CD8-positive, alpha-beta memory T cell (primary cell): ENCODE data around the gene ZCCHC8. TPM values are rescaled to one million over a fixed set of nuclear protein-coding genes. Genes with fewer than 3 reads are reported as not detected.
"Not testable (repeated sequence)": the region's sequence is repeated elsewhere in the genome, so short reads cannot be mapped to it uniquely, and the experiment has no call there.

Experiments used
- CTCF ChIA-PET: fragments of 350-600 bp; sonication (Branson Sonifier 250); formaldehyde crosslinking; loops from one replicate; lab custom pipeline; 2021; ENCODE audit warnings: antibody characterized with exemption; lab: Charles Lee
- POLR2A ChIA-PET: fragments of 350-600 bp; sonication (Branson Sonifier 250); formaldehyde crosslinking; loops from one replicate; lab custom pipeline; 2021; ENCODE audit warnings: antibody characterized with exemption; lab: Charles Lee
- DNase-seq, 5 donors: peaks; one replicate each; pipeline versions ENCODE4 v3.0.0 to v3.0.0-alpha.2; 2020 to 2022; ENCODE audit warnings: mixed read lengths in 1 of 5
- H3K27ac ChIP-seq: one replicate; pipeline ENCODE4 v1.7.0; 2013; ENCODE audit warnings: low read depth, mild to moderate bottlenecking, low read length, moderate library complexity
- H3K27me3 ChIP-seq: 2 replicates; pipeline ENCODE4 v1.7.0; 2013; ENCODE audit warnings: low read length, mild to moderate bottlenecking; ENCODE audit not compliant: insufficient read depth, poor library complexity, severe bottlenecking
- H3K36me3 ChIP-seq: 2 replicates; pipeline ENCODE4 v1.7.0; 2013; ENCODE audit warnings: mild to moderate bottlenecking, low read length, moderate library complexity; ENCODE audit not compliant: insufficient read depth
- H3K4me1 ChIP-seq: 2 replicates; pipeline ENCODE4 v1.7.0; 2013; ENCODE audit warnings: mild to moderate bottlenecking, low read length, moderate library complexity; ENCODE audit not compliant: insufficient read depth
- H3K4me3 ChIP-seq: 2 replicates; pipeline ENCODE4 v1.7.0; 2013; ENCODE audit warnings: mild to moderate bottlenecking, low read length
- H3K9me3 ChIP-seq: 2 replicates; pipeline ENCODE4 v1.7.0; 2013; ENCODE audit warnings: mild to moderate bottlenecking, low read length
- H3K27ac Mint-ChIP-seq, 8 donors: one replicate each; pipeline ENCODE4 v1.8.0; 2020 to 2021; ENCODE audit warnings: mixed read lengths in 8 of 8, mild to moderate bottlenecking in 6 of 8, inconsistent platforms in 3 of 8, moderate library complexity in 3 of 8
- H3K27me3 Mint-ChIP-seq, 2 donors: one replicate each; pipeline ENCODE4 v1.8.0; 2020 to 2021; ENCODE audit warnings: mixed read lengths in 2 of 2, mild to moderate bottlenecking in 1 of 2, moderate library complexity in 1 of 2
- H3K36me3 Mint-ChIP-seq, 3 donors: one replicate each; pipeline ENCODE4 v1.8.0; 2020 to 2021; ENCODE audit warnings: mixed read lengths in 3 of 3, inconsistent platforms in 1 of 3, mild to moderate bottlenecking in 1 of 3
- H3K4me1 Mint-ChIP-seq, 3 donors: one replicate each; pipeline ENCODE4 v1.8.0; 2020 to 2021; ENCODE audit warnings: mixed read lengths in 3 of 3, inconsistent platforms in 1 of 3, mild to moderate bottlenecking in 1 of 3
- H3K4me3 Mint-ChIP-seq, 7 donors: one replicate each; pipeline ENCODE4 v1.8.0; 2020 to 2021; ENCODE audit warnings: mixed read lengths in 7 of 7, mild to moderate bottlenecking in 6 of 7, moderate library complexity in 4 of 7, inconsistent platforms in 2 of 7
- H3K9me3 Mint-ChIP-seq, 5 donors: one replicate each; pipeline ENCODE4 v1.8.0; 2020 to 2022; ENCODE audit warnings: mixed read lengths in 5 of 5, mild to moderate bottlenecking in 3 of 5, moderate library complexity in 2 of 5, inconsistent platforms in 1 of 5
- polyA plus RNA-seq: library from polyadenylated mRNA; unstranded; fragments of 300-500 nt; fragmentation: Illumina TruSeq; gene quantifications from one replicate; pipeline ENCODE4 v1.2.3, GENCODE V29; 2021
- total RNA-seq, 2 experiments: library from RNA; stranded (reverse); gene quantifications; one replicate each; pipeline ENCODE4 v1.2.3, GENCODE V29; 2021

ZCCHC8 gene
- total and polyA plus RNA-seq, 3 experiments from 2014 or later, result 12.1 to 33.7 (median 32.1) TPM

DNA sequence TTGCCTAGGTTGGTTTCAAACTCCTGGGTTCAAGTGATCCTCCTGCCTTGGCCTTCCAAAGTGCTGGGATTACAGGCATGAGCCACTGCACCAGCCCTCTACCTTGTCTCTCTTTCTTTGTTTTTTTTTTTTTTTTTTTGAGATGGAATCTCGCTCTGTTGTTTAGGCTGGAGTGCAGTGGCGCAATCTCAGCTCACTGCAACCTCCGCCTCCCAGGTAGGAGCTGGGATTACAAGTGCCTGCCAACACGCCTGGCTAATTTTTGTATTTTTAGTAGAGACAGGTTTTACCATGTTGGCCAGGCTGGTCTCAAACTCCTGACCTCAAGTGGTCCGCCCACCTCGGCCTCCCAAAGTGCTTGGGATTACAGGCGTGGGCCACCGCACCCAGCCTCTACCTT is 61.9 kb downstream of the ZCCHC8 start:
- H3K9me3 Mint-ChIP-seq, H3K4me3 ChIP-seq: not testable (repeated sequence)
- CTCF ChIA-PET, result interaction anchor here (0.6 kb wide), 1 partner anchor 172 kb away, joined by 3 read pairs; no protein-coding TSS in a partner anchor

GRCh38 chr12:122437656-122438121 is 63.0 kb downstream of the ZCCHC8 start:
- H3K36me3 ChIP-seq, result no peaks in the 10 kb centered on the region
- H3K4me3 Mint-ChIP-seq, result no peak overlapping the region
- ChIA-PET POLR2A (no interaction called here), CTCF (no interaction called here)
- no peaks in the 10 kb centered on the region for H3K27me3 ChIP-seq
- H3K27me3 Mint-ChIP-seq, result no peaks in the 10 kb centered on the region
- no peak overlapping the region for H3K27ac Mint-ChIP-seq
- H3K27ac ChIP-seq, result no peak overlapping the region
- H3K4me1 ChIP-seq, result no peaks in the 10 kb centered on the region
- no peak for DNase-seq
- H3K4me3 ChIP-seq, result no peak overlapping the region
- no peaks in the 10 kb centered on the region for H3K36me3 Mint-ChIP-seq
- H3K9me3 Mint-ChIP-seq, result no peaks in the 10 kb centered on the region
- no peaks in the 10 kb centered on the region for H3K9me3 ChIP-seq
- H3K4me1 Mint-ChIP-seq, result no peaks in the 10 kb centered on the region

More for the DNA sequence above, 61.9 kb downstream of the ZCCHC8 start:
- H3K27ac Mint-ChIP-seq, H3K4me1 ChIP-seq, H3K4me1 Mint-ChIP-seq, H3K27me3 Mint-ChIP-seq, H3K27ac ChIP-seq, H3K9me3 ChIP-seq, H3K4me3 Mint-ChIP-seq, H3K27me3 ChIP-seq, H3K36me3 ChIP-seq, POLR2A ChIA-PET, DNase-seq, H3K36me3 Mint-ChIP-seq: not testable (repeated sequence)

- H3K36me3 Mint-ChIP-seq, result no peaks in the 10 kb centered on the region
- no peaks in the 10 kb centered on the region for H3K4me1 ChIP-seq
- DNase-seq, result no peak
- H3K27ac Mint-ChIP-seq, result no peak overlapping the region
- no peaks in the 10 kb centered on the region for H3K27me3 ChIP-seq
- no peak overlapping the region for H3K27ac ChIP-seq
- no peak overlapping the region for H3K4me3 ChIP-seq
- POLR2A ChIA-PET, result no interaction called here
- H3K9me3 Mint-ChIP-seq, result no peaks in the 10 kb centered on the region
- no peaks in the 10 kb centered on the region for H3K27me3 Mint-ChIP-seq
- no peaks in the 10 kb centered on the region for H3K9me3 ChIP-seq
- CTCF ChIA-PET, result interaction anchor here (0.8 kb wide), 1 partner anchor 35 kb away, joined by 4 read pairs; no protein-coding TSS in a partner anchor
- H3K4me3 Mint-ChIP-seq, result no peak overlapping the region
- H3K36me3 ChIP-seq, result no peaks in the 10 kb centered on the region
- H3K4me1 Mint-ChIP-seq, result no peaks in the 10 kb centered on the region
These were observed 65.5 kb downstream of the ZCCHC8 start for GRCh38 chr12:122435186-122435585.

DNA sequence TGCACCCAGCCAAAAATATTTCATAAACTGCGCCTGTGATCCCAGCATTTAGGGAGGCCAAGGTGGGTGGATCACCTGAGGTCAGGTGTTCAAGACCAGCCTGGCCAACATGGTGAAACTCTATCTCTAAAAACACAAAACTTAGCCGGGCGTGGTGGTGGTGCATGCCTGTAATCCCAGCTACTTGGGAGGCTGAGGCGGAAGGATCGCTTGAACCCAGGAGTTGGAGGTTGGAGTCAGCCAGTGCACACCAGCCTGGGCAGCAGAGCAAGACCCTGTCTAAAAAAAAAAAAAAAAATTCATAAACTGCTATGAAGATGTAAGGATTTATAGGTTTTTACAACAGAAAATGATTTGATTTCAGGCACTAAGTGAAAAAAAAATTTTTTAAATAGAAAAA is 71.7 kb downstream of the ZCCHC8 start:
- H3K36me3 ChIP-seq, H3K9me3 ChIP-seq, H3K27ac Mint-ChIP-seq, H3K4me3 Mint-ChIP-seq, H3K4me1 ChIP-seq, H3K27me3 Mint-ChIP-seq, H3K4me3 ChIP-seq, DNase-seq, H3K9me3 Mint-ChIP-seq, H3K27me3 ChIP-seq, H3K27ac ChIP-seq, H3K4me1 Mint-ChIP-seq, H3K36me3 Mint-ChIP-seq, POLR2A ChIA-PET: not testable (repeated sequence)
- CTCF ChIA-PET, result interaction anchor here (1.7 kb wide), 1 partner anchor 13 kb away, joined by 4 read pairs; no protein-coding TSS in a partner anchor

DNA sequence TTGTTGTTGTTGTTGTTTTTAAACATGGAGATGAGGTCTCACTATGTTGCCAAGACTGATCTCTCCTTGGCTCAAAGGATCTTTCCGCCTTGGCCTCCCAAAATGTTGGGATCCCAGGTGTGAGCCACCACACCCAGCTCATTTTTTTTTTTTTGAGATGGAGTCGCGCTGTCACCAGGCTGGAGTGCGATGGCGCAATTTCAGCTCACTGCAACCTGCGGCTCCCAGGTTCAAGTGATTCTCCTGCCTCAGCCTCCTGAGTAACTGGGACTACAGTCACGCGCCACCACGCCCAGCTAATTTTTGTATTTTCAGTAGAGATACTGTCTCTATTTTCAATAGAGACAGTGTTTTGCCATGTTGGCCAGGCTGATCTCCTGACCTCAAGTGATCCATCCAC is 73.3 kb downstream of the ZCCHC8 start:
- H3K4me3 Mint-ChIP-seq, result no peak overlapping the region
- POLR2A ChIA-PET, result no interaction called here

GRCh38 chr12:122423258-122424165 is 77.2 kb downstream of the ZCCHC8 start:
- peak in 1 of 5 donors; percentile 15 for DNase-seq
- Mint-ChIP-seq H3K4me3 (peak overlapping the region; percentile 86 to 97 (median 92)), H3K4me1 (peaks cover 21 to 35% (median 27%) of the 10 kb centered on the region in 3 donors), H3K9me3 (no peaks in the 10 kb centered on the region), H3K27ac (peak overlapping the region; percentile 69 to 96 (median 88)), H3K36me3 (peaks cover 0 to 10% (median 0%) of the 10 kb centered on the region in 3 donors), H3K27me3 (peaks cover 0 to 3% of the 10 kb centered on the region in 2 donors)
- ChIA-PET CTCF (interaction anchor here (1.0 to 3.3 kb wide), 5 partner anchors 16 to 50 kb away, joined by 3 to 15 read pairs (median 4); no protein-coding TSS in a partner anchor), POLR2A (interaction anchor here (0.7 to 1.0 kb wide), 2 partner anchors 17 to 24 kb away, joined by 3 read pairs; no protein-coding TSS in a partner anchor)
- no peaks in the 10 kb centered on the region for H3K27me3 ChIP-seq
- no peaks in the 10 kb centered on the region for H3K9me3 ChIP-seq
- H3K4me3 ChIP-seq, result peak overlapping the region; percentile 80
- peak overlapping the region; percentile 59 for H3K27ac ChIP-seq
- H3K4me1 ChIP-seq, result peaks cover 27% of the 10 kb centered on the region
- no peaks in the 10 kb centered on the region for H3K36me3 ChIP-seq

More for the DNA sequence above, 73.3 kb downstream of the ZCCHC8 start:
- Histone ChIP-seq H3K27me3 (no peaks in the 10 kb centered on the region), H3K4me1 (peaks cover 9% of the 10 kb centered on the region), H3K36me3 (no peaks in the 10 kb centered on the region), H3K27ac (no peak overlapping the region), H3K9me3 (no peaks in the 10 kb centered on the region), H3K4me3 (no peak overlapping the region)
- peaks cover 0 to 3% of the 10 kb centered on the region in 2 donors for H3K27me3 Mint-ChIP-seq
- no peak overlapping the region for H3K27ac Mint-ChIP-seq
- DNase-seq, result no peak
- CTCF ChIA-PET, result interaction anchor here (1.4 kb wide), 1 partner anchor 44 kb away, joined by 3 read pairs; no protein-coding TSS in a partner anchor
- peaks cover 9 to 12% (median 11%) of the 10 kb centered on the region in 3 donors for H3K4me1 Mint-ChIP-seq
- H3K36me3 Mint-ChIP-seq, result peaks cover 0 to 6% (median 0%) of the 10 kb centered on the region in 3 donors
- H3K9me3 Mint-ChIP-seq, result no peaks in the 10 kb centered on the region

GRCh38 chr12:122422730-122423257 is 77.9 kb downstream of the ZCCHC8 start:
- H3K4me1 Mint-ChIP-seq, result peaks cover 25 to 42% (median 34%) of the 10 kb centered on the region in 3 donors
- Histone ChIP-seq H3K36me3 (no peaks in the 10 kb centered on the region), H3K27ac (peak overlapping the region; percentile 59), H3K4me3 (peak overlapping the region; percentile 80), H3K4me1 (peaks cover 27% of the 10 kb centered on the region), H3K27me3 (no peaks in the 10 kb centered on the region), H3K9me3 (no peaks in the 10 kb centered on the region)
- peaks cover 0 to 10% (median 2%) of the 10 kb centered on the region in 3 donors for H3K36me3 Mint-ChIP-seq
- ChIA-PET POLR2A (interaction anchor here (1.0 kb wide), 2 partner anchors 23 to 30 kb away, joined by 3 read pairs; no protein-coding TSS in a partner anchor), CTCF (interaction anchor here (1.0 to 3.3 kb wide), 6 partner anchors 10 to 66 kb away, joined by 3 to 15 read pairs (median 6); no protein-coding TSS in a partner anchor)
- DNase-seq, result peak in 2 of 5 donors; percentile 6 to 17
- H3K27ac Mint-ChIP-seq, result peak overlapping the region; percentile 69 to 96 (median 88)
- H3K27me3 Mint-ChIP-seq, result peaks cover 0 to 3% of the 10 kb centered on the region in 2 donors
- H3K9me3 Mint-ChIP-seq, result no peaks in the 10 kb centered on the region
- peak overlapping the region; percentile 86 to 97 (median 92) for H3K4me3 Mint-ChIP-seq
